ENCODE data around the gene GGN.

Gene GGN

GRCh38 chr19:38360351-38360750 lies 27.5 kb downstream of the GGN start:
- Histone ChIP-seq H3K4me1 (peaks cover 0 to 20% (median 17%) of the 10 kb centered on the region in 4 donors), H3K36me3 (no peaks in the 10 kb centered on the region), H3K27me3 (peaks cover 0 to 69% of the 10 kb centered on the region in 2 donors), H3K4me3 (no peak overlapping the region), H3K27ac (no peak overlapping the region), H3K9me3 (no peaks in the 10 kb centered on the region)
- intact Hi-C loops (cut with DNase I; ENCODE audit: low total_unique reads) = no loop called here
- no peak for DNase-seq
- no peak for TF ChIP-seq CTCF (IDR thresholded peaks at IDR 0.05)

GRCh38 chr19:38359242-38360021 lies 28.4 kb downstream of the GGN start:
- no peak for DNase-seq
- no peaks in the 10 kb centered on the region for H3K36me3 ChIP-seq
- H3K9me3 ChIP-seq = no peaks in the 10 kb centered on the region
- TF ChIP-seq CTCF (IDR thresholded peaks at IDR 0.05) = no peak
- no peak overlapping the region for H3K4me3 ChIP-seq
- peaks cover 0 to 61% of the 10 kb centered on the region in 2 donors for H3K27me3 ChIP-seq
- peaks cover 0 to 20% (median 17%) of the 10 kb centered on the region in 4 donors for H3K4me1 ChIP-seq
- intact Hi-C loops (cut with DNase I; ENCODE audit: low total_unique reads) = no loop called here
- no peak overlapping the region for H3K27ac ChIP-seq

GRCh38 chr19:38358071-38358470 lies 29.8 kb downstream of the GGN start:
- no peak for DNase-seq
- no peaks in the 10 kb centered on the region for H3K9me3 ChIP-seq
- intact Hi-C loops (cut with DNase I; ENCODE audit: low total_unique reads) = no loop called here
- H3K4me1 ChIP-seq = peaks cover 0 to 20% (median 17%) of the 10 kb centered on the region in 4 donors
- no peak for TF ChIP-seq CTCF (IDR thresholded peaks at IDR 0.05)
- no peaks in the 10 kb centered on the region for H3K36me3 ChIP-seq
- no peak overlapping the region for H3K4me3 ChIP-seq
- H3K27ac ChIP-seq = no peak overlapping the region
- peaks cover 0 to 60% of the 10 kb centered on the region in 2 donors for H3K27me3 ChIP-seq

GRCh38 chr19:38355728-38356725 lies 31.8 kb downstream of the GGN start:
- intact Hi-C loops (cut with DNase I; ENCODE audit: low total_unique reads) = no loop called here

More at GRCh38 chr19:38355728-38356725, 31.8 kb downstream of the GGN start:
- no peak overlapping the region for H3K4me3 ChIP-seq
- no peak for DNase-seq
- TF ChIP-seq CTCF (IDR thresholded peaks at IDR 0.05) = no peak
- no peak overlapping the region for H3K27ac ChIP-seq
- no peaks in the 10 kb centered on the region for H3K36me3 ChIP-seq
- no peaks in the 10 kb centered on the region for H3K9me3 ChIP-seq
- H3K4me1 ChIP-seq = peaks cover 0 to under 1% (median 0%) of the 10 kb centered on the region in 4 donors
- peaks cover 0 to 55% of the 10 kb centered on the region in 2 donors for H3K27me3 ChIP-seq
